ENCODE results near the gene ZNF564.
"Not testable (repeated sequence)": the region's sequence is repeated elsewhere in the genome, so short reads cannot be mapped to it uniquely, and the experiment has no call there.

The ZNF564 gene

DNA sequence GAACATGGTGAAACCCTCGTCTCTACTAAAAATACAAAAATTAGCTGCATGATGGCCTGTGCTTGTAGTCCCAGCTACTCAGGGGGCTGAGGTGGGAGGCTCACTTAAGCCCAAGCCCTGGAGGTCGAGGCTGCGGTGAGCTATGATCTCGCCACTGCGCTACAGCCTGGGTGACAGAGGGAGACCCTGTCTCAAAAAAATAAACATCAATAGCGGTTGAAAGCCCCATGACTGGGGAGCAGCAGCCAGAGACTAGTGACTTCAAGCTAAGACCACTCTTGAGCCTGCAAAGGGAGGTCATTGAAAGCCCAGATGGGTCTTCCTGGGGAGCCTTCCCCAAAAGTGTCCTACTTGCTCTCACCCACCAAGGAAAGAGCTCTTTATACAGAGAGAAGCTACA lies 54.8 kb downstream of the ZNF564 start:
- DNase-seq = no peak

DNA sequence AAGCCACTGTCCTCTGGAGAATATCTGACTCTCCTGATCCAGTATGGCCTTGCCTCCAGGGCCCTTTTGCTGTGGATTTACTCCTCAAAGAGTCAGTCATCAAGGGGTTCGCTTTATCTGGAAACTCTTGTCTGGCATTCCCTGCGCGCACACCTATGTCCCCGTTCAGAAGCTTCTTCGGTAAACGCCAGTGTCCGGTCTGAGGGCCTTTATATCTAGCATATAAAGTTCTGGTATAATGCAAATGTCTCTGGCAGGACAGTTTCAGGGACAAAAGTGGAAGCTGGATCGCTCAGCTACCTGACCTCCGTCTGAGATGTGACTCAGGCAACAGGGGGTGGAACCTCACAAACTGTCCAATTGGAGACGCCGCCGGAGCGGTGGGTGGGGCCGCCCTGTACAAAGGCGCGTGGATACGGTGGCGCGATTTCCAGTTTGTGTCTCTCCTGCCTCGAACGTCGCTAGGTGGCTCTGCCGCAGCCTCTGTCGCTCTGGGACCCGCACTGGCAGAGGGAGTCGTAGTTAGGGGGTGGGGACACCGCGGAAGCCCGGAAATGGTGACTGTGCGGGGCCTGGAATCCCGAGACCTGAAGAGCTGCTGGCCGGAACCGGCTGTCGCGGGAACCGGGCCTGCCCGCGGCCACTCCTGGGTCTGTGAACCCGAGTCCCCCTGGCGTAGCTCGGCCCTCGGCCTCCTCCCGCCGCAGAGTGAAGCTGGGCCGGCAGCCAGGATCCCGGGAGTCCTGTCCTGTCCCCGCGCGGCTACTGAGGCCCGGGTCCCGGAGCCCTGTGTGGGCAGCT lies 56.1 kb downstream of the ZNF564 start:
- peak; percentile 89 for DNase-seq

DNA sequence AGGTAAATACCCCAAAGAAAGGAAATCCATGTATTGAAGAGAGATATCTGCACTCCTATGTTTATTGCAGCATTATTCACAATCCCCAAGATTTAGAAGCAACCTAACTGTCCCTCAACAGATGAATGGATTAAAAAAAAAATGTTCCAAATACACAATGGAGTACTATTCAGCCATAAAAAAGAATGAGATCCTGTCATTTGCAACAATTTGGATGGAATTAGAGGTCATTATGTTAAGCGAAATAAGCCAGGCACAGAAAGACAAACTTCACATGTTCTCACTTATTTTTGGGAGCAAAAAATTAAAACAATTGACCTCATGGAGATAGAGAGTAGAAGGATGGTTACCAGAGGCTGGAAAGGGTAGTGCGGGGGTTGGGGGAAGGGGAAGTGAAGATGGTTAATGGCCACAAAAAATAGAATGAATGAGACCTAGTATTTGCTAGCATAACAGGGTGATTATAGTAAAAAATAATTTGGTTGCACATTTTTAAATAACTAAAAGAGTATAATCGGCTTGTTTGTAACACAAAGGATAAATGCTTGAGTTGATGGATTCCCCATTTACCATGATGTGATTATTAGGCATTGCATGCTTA lies 56.9 kb downstream of the ZNF564 start:
- no peak for DNase-seq

GRCh38 chr19:12486265-12486783 lies 65.0 kb downstream of the ZNF564 start:
- not testable (repeated sequence) for DNase-seq

- no peak for DNase-seq
These were observed 65.7 kb downstream of the ZNF564 start for GRCh38 chr19:12485571-12485970.

DNA sequence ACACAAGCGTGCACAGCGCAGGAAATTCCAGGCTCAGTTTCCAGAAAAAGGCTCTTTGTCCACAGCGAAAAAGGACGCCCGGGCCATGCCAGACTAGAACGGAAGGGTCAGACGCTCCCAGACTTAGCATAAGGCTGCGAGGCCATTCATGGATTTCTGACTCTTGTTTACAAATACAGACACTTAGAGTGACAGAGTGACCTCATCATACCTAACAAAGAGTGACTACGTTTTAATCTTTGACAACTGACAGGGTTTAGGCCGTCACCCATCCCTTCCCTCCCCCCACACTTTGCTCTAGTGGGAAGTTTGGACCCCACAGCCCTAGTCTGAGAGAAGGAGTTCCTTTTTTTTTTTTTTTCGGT lies 66.2 kb downstream of the ZNF564 start:
- DNase-seq = no peak

DNA sequence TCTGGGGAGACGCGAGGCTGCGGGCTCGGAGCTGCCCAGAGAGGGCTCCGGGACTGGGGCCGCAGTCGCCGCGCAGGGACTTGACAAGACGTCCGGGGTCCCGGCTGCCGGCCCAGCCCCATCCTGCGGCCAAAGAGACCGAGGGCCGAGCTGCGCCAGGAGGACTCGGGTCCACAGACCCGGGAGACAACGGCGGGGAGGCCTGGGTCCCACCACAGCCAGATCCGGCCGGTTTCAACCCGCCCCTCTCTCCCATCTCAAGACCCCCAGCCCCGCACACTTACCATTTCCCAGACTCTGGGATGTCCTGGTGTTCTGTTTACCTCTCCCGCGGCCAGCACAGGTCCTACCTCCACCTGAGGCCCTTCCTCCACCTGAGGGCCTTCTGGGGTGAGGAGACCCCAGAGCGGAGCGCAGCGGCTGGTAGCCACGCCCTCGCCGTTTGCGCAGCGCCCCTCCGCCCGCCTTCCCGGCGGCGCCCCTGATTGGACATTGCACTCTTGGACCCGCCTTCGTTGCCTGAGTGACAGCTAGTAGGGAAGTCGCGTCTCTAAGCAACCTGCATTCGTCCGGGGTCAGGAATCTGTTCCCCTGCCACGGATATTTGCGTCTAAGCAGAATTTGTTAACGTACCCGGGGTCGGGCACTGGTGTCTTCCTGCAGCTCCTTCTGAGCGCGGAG lies 66.8 kb downstream of the ZNF564 start, which contains the start of gene ZNF709:
Gene ZNF709 (minus strand): TSS at position 446 of the 681 bp plus-strand sequence. CDS start 159 bp downstream, at position 287.
- peak; percentile 82 for DNase-seq

DNA sequence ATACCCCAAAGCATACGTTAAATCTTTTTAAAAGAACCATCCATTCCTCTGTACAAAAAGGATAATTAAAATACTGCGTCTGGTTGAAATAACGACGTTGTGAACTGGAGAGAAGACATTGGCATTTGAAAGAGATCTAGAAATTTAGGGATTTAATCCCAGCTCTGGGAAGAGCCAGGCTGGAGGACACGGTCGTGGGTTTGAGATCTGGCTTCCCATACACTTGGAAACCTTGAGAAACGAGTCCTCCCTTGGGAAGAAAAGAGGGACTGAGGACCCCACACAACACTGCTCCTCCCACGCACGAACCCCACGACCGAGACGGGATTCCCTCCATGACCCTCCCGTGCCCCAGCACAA lies 67.3 kb downstream of the ZNF564 start:
- DNase-seq = no peak

GRCh38 chr19:12482509-12482886 lies 68.8 kb downstream of the ZNF564 start:
- DNase-seq = no peak

DNA sequence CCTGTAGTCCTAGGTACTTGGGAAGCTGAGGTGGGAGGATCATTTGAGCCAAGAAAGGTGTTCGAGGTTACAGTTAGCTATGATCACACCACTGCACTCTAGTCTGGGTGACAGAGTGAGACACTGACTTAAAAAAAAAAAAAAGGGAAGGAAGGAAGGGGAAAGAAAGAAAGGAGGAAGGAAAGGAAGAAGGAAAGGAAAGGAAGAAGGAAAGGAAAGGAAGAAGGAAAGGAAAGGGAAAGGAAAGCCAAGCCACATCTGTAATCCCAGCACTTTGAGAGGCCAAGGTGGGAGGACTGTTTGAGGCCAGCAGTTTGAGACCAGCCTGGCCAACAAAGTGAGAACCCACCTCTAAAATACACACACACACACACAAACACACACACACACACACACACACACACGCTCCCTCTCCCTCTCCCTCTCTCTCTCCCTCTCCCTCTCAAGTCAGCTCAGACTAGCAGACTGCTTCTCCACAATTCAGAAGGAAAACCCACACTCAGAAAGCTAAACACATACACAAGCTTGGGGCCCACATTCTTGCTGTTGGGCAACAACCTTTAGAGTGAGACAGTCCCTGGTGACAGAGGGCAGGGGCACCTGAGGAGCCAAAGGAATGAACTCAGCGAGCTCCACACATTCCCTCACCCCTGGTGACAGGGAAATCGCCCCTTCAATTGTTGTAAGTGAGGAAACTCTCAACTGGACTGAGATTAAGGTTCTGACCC lies 69.3 kb downstream of the ZNF564 start:
- DNase-seq = no peak

- peak; percentile 3 for DNase-seq
These were observed 72.9 kb downstream of the ZNF564 start for GRCh38 chr19:12478234-12478941.

All from central memory CD4-positive, alpha-beta T cell (primary cell).